Tibial artery (tissue), 4 donors: ENCODE data around the gene DIAPH3.

ENCODE experiments used
- DNase-seq, 2 donors: peaks; one replicate each; pipeline ENCODE4 v3.0.0-alpha.2; 2019
- H3K27ac ChIP-seq, 2 donors: fragments of 200-600 bp; sonication (generic) in 1 of 2; 1 replicate in 1 of 2; 2 replicates in 1 of 2; pipeline ENCODE4 v1.5.1; 2018 to 2019; ENCODE audit warnings: mild to moderate bottlenecking in 1 of 2
- H3K27me3 ChIP-seq, 2 donors: fragments of 200-600 bp; sonication (generic) in 1 of 2; one replicate each; pipeline versions ENCODE4 v1.5.1 to v1.6.0; 2016 to 2019
- H3K36me3 ChIP-seq, 3 donors: fragments of 200-600 bp; sonication (generic) in 2 of 3; one replicate each; pipeline ENCODE4 v1.5.1; 2016 to 2019; ENCODE audit warnings: mild to moderate bottlenecking in 2 of 3
- H3K4me1 ChIP-seq, 4 donors: fragments of 200-600 bp; sonication (generic) in 2 of 4; 1 replicate in 3 of 4; 2 replicates in 1 of 4; pipeline ENCODE4 v1.5.1; 2016 to 2019
- H3K4me3 ChIP-seq, 2 donors: fragments of 200-600 bp; sonication (generic) in 1 of 2; 1 replicate in 1 of 2; 2 replicates in 1 of 2; pipeline ENCODE4 v1.5.1; 2018 to 2019; ENCODE audit warnings: mild to moderate bottlenecking in 2 of 2
- H3K9me3 ChIP-seq, 3 donors: fragments of 200-600 bp; sonication (generic) in 1 of 3; one replicate each; pipeline ENCODE4 v1.5.1; 2016 to 2019
- intact Hi-C: fragments of 100-400 bp; cut with DNase I; formaldehyde crosslinking; loops from one replicate; pipeline ENCODE4 v1.15.0; 2023; ENCODE audit warnings: low total_unique reads
- TF ChIP-seq, protein P1 (sequence below), 2 experiments: fragments of 200-600 bp in 1 of 2; fragments of 450-650 bp in 1 of 2; IDR thresholded peaks; one replicate each; pipeline ENCODE4 v1.5.1; 2017 to 2019; ENCODE audit warnings: antibody characterized with exemption in 2 of 2, mild to moderate bottlenecking in 1 of 2, moderate library complexity in 1 of 2

DIAPH3 gene

DNA sequence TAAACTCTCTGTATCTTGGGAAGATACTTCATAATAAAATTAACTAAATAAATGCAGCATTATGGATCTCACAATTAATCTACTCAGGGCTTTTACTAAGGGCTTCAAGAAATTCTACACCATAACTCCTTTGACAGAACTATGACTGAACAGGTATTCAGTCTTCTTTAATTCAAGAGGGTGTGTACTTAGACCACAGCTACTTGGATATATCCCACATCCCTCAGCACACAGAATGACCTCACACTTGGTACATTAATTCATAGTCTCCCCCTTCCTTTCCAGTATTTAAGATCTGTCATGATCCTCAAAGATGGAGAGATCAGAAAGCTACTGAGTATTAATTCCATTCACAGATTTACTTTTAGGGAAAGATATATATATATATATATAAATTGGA, 11.6 kb downstream of the DIAPH3 start:
- Histone ChIP-seq H3K27ac (no peak overlapping the region), H3K27me3 (no peaks in the 10 kb centered on the region), H3K9me3 (no peaks in the 10 kb centered on the region), H3K4me3 (no peak overlapping the region), H3K36me3 (no peaks in the 10 kb centered on the region), H3K4me1 (no peaks in the 10 kb centered on the region)
- TF ChIP-seq, protein P1, sequence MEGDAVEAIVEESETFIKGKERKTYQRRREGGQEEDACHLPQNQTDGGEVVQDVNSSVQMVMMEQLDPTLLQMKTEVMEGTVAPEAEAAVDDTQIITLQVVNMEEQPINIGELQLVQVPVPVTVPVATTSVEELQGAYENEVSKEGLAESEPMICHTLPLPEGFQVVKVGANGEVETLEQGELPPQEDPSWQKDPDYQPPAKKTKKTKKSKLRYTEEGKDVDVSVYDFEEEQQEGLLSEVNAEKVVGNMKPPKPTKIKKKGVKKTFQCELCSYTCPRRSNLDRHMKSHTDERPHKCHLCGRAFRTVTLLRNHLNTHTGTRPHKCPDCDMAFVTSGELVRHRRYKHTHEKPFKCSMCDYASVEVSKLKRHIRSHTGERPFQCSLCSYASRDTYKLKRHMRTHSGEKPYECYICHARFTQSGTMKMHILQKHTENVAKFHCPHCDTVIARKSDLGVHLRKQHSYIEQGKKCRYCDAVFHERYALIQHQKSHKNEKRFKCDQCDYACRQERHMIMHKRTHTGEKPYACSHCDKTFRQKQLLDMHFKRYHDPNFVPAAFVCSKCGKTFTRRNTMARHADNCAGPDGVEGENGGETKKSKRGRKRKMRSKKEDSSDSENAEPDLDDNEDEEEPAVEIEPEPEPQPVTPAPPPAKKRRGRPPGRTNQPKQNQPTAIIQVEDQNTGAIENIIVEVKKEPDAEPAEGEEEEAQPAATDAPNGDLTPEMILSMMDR (IDR thresholded peaks at IDR 0.05), result no peak
- DNase-seq, result no peak
- intact Hi-C loops, result no loop called here

DNA sequence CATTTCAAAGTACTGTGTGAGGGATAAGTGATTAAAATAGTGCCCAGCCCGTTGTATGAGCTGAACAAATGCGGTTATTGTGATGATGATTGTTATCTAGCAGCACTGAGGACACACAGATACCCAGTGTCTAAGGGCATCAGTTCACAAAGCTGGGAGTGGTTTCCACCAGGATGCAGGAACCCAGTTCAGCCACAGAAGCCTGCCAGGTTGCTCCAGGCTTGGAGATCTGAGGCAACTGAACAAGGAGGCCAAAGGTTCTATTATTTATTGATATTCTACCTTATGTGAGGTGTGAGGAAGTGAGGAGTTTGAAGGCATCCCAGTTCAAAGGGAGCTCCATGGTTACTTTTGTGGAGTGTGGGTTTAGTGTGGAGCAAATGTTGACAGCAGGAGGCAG, 13.2 kb downstream of the DIAPH3 start:
- no peaks in the 10 kb centered on the region for H3K9me3 ChIP-seq
- no peaks in the 10 kb centered on the region for H3K36me3 ChIP-seq
- no peaks in the 10 kb centered on the region for H3K27me3 ChIP-seq
- TF ChIP-seq, protein P1 (IDR thresholded peaks at IDR 0.05), result no peak
- DNase-seq, result no peak
- no peak overlapping the region for H3K4me3 ChIP-seq
- H3K27ac ChIP-seq, result no peak overlapping the region
- intact Hi-C loops, result no loop called here
- H3K4me1 ChIP-seq, result no peaks in the 10 kb centered on the region

DNA sequence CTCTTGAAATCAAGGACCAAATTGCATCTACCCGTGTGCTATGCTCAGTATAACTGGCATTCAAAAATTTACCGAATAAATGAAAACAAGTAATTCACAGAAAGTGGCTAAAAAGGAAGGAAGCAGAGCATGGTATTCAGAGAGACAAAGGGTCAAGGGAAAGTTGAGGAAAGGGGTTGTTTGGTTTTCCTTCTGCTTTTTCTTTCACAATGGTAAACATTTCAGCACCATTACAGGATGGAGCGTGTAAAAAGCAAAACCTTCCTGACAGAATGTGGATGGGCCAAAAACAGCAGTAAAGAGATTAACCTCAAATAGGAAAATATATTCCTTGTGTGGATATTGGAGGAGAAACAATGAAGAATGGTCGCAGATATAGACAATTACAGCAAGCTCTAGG, 14.8 kb downstream of the DIAPH3 start:
- Histone ChIP-seq H3K9me3 (no peaks in the 10 kb centered on the region), H3K27ac (no peak overlapping the region)
- intact Hi-C loops, result no loop called here

DNA sequence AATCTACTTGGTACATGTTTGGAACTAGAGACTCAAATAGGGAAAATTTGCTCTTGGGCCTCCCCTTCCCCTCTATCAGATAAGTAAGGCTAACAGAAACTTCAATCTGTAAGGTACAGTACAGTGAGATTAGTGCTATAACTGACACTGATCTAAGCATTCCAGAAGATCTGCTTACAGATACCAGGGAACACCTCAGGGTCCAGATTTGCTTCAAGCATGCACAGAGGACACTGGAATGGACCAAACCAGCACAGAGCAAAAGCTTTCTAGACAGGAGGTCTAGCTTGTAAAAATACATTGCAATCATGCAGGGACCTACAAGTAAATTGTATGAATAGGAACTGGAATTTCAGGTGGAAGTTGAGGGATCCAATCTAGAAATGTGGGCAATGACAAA, 16.4 kb downstream of the DIAPH3 start:
- Histone ChIP-seq H3K36me3 (no peaks in the 10 kb centered on the region), H3K9me3 (no peaks in the 10 kb centered on the region), H3K27ac (no peak overlapping the region), H3K4me3 (no peak overlapping the region), H3K4me1 (no peaks in the 10 kb centered on the region), H3K27me3 (no peaks in the 10 kb centered on the region)
- TF ChIP-seq, protein P1 (IDR thresholded peaks at IDR 0.05), result no peak
- intact Hi-C loops, result no loop called here
- no peak for DNase-seq

More for the DNA sequence above, 14.8 kb downstream of the DIAPH3 start:
- no peaks in the 10 kb centered on the region for H3K36me3 ChIP-seq
- no peaks in the 10 kb centered on the region for H3K4me1 ChIP-seq
- no peaks in the 10 kb centered on the region for H3K27me3 ChIP-seq
- DNase-seq, result no peak
- no peak overlapping the region for H3K4me3 ChIP-seq
- TF ChIP-seq, protein P1 (IDR thresholded peaks at IDR 0.05), result no peak

DNA sequence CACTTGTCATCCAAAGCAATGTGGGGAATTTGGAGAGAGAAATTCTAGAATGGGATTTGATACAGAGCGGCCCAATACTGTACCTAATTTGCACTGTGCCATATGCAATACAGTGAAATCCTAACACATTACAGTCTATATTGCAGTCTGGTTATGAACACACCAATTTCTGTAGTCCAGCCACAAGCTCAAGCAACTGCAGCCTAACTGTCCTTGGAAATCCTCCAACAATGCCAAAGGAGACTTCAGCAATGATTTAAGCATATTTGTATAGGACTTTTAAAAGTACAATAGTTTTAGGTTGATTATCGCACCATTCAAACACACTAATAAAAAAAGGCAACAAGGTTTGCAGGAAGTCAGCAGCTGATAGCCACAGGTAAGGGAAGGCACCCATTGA, 17.3 kb downstream of the DIAPH3 start:
- intact Hi-C loops, result no loop called here
- H3K36me3 ChIP-seq, result no peaks in the 10 kb centered on the region
- no peak for DNase-seq
- no peak overlapping the region for H3K27ac ChIP-seq
- TF ChIP-seq, protein P1 (IDR thresholded peaks at IDR 0.05), result no peak
- H3K27me3 ChIP-seq, result no peaks in the 10 kb centered on the region
- H3K4me1 ChIP-seq, result no peaks in the 10 kb centered on the region
- no peak overlapping the region for H3K4me3 ChIP-seq
- H3K9me3 ChIP-seq, result no peaks in the 10 kb centered on the region

DNA sequence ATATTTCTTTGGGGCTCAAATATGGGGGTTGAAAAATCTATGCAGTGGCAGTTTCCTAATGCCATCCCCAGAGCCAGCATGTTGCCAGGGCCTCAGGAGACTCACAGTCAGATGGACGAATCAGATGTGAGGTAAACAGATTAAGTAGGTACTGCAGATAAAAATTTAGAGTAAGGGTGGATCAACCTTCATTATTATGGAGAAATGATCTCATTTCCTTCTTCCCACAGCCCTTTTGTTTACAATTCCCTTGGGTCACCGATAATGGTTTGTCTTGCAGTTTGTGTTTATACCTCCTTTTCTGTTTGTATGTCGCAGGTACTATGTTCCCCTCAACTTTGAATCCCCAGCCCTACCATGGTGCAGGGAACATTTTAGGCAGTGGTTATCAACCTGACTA, 20.0 kb downstream of the DIAPH3 start:
- intact Hi-C loops, result no loop called here
- Histone ChIP-seq H3K27ac (no peak overlapping the region), H3K27me3 (no peaks in the 10 kb centered on the region), H3K9me3 (no peaks in the 10 kb centered on the region), H3K4me1 (no peaks in the 10 kb centered on the region), H3K36me3 (no peaks in the 10 kb centered on the region), H3K4me3 (no peak overlapping the region)
- TF ChIP-seq, protein P1 (IDR thresholded peaks at IDR 0.05), result no peak
- DNase-seq, result no peak
